GM23338 (cell line): ENCODE data around the gene ABCG8. TPM values are rescaled to one million over a fixed set of nuclear protein-coding genes. Genes with fewer than 3 reads are reported as not detected.

Experiments used
- NANOG ChIP-seq: IDR thresholded peaks from 2 replicates; pipeline ENCODE4 v1.6.1; 2016; ENCODE audit warnings: antibody characterized with exemption, borderline replicate concordance
- POLR2AphosphoS5 ChIP-seq: IDR thresholded peaks from 2 replicates; pipeline ENCODE4 v1.6.1; 2016; ENCODE audit warnings: antibody characterized with exemption, low read depth
- ZNF331 ChIP-seq: fragments of 250-450 bp; sonication (Bioruptor Pico); IDR thresholded peaks from 2 replicates; pipeline ENCODE4 v1.5.0; 2020; ENCODE audit warnings: low read depth, mild to moderate bottlenecking, moderate library complexity
- polyA plus RNA-seq: library from polyadenylated mRNA; unstranded; fragments of >200 nt; fragmentation: Nextera tagmentation; extraction: Ambion mirVana; gene quantifications from 2 replicates; pipeline ENCODE4 v1.2.1, GENCODE V29; 2016
- total RNA-seq: library from RNA; depleted of rRNA; stranded (reverse); fragments of >200 nt; shearing (Covaris generic); gene quantifications from 2 replicates; pipeline ENCODE4 v1.2.3, GENCODE V29; 2014
- TF ChIP-seq, protein P1 (sequence below): fragments of 250-450 bp; sonication (Bioruptor Pico); IDR thresholded peaks from 2 replicates; pipeline ENCODE4 v1.5.0; 2020; ENCODE audit warnings: mild to moderate bottlenecking, moderate library complexity
- TF ChIP-seq, protein P2 (sequence below): IDR thresholded peaks from one replicate; pipeline ENCODE4 v1.6.1; 2018; ENCODE audit warnings: antibody characterized with exemption; ENCODE audit not compliant: unreplicated experiment
- TF ChIP-seq, protein P3 (sequence below): IDR thresholded peaks from 2 replicates; pipeline ENCODE4 v1.6.1; 2016; ENCODE audit warnings: antibody characterized with exemption

Gene ABCG8
- total and polyA plus RNA-seq, 2 experiments from 2014 or later, result 0.19 to 0.35 TPM

DNA sequence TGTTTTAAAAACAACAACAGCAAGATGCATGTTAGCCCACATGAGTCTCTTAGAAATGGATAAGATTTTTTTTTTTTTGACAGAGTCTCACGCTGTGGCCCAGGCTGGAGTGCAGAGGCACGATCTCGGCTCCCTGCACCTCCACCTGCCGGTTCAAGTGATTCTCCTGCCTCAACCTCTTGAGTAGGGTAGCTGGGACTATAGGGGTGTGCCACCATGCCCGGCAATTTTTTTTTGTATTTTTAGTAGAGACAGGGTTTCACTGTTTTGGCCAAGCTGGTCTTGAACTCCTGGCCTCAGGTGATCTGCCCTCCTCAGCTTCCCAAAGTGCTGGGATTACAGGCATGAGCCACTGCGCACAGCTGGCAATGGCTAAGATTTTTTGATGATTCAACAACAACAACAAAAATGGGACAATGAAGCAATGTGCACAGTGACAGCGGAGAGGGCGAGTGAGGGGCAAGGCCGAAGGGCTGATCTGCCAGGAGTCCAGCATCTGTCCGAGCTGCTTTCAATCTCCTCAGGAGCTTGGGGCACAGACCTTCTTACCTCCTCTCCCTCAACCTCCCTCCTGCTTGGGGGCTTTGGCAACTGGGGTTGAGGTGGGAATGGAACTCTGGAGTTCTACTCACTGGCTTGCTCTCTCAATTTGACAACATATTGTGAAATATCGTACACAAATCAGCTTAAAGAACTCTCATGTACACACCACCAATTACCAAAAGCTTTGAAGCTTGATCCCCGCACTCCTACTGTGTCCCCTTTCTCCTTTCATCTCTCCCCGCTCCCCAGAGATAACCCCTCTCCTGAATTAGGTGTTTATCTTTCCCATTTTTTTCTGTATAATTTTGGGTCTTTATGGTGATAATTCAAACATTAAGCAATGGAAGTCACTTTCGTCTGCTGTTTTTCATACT, 3.4 kb downstream of the ABCG8 start (continued):
- TF ChIP-seq, protein P1, sequence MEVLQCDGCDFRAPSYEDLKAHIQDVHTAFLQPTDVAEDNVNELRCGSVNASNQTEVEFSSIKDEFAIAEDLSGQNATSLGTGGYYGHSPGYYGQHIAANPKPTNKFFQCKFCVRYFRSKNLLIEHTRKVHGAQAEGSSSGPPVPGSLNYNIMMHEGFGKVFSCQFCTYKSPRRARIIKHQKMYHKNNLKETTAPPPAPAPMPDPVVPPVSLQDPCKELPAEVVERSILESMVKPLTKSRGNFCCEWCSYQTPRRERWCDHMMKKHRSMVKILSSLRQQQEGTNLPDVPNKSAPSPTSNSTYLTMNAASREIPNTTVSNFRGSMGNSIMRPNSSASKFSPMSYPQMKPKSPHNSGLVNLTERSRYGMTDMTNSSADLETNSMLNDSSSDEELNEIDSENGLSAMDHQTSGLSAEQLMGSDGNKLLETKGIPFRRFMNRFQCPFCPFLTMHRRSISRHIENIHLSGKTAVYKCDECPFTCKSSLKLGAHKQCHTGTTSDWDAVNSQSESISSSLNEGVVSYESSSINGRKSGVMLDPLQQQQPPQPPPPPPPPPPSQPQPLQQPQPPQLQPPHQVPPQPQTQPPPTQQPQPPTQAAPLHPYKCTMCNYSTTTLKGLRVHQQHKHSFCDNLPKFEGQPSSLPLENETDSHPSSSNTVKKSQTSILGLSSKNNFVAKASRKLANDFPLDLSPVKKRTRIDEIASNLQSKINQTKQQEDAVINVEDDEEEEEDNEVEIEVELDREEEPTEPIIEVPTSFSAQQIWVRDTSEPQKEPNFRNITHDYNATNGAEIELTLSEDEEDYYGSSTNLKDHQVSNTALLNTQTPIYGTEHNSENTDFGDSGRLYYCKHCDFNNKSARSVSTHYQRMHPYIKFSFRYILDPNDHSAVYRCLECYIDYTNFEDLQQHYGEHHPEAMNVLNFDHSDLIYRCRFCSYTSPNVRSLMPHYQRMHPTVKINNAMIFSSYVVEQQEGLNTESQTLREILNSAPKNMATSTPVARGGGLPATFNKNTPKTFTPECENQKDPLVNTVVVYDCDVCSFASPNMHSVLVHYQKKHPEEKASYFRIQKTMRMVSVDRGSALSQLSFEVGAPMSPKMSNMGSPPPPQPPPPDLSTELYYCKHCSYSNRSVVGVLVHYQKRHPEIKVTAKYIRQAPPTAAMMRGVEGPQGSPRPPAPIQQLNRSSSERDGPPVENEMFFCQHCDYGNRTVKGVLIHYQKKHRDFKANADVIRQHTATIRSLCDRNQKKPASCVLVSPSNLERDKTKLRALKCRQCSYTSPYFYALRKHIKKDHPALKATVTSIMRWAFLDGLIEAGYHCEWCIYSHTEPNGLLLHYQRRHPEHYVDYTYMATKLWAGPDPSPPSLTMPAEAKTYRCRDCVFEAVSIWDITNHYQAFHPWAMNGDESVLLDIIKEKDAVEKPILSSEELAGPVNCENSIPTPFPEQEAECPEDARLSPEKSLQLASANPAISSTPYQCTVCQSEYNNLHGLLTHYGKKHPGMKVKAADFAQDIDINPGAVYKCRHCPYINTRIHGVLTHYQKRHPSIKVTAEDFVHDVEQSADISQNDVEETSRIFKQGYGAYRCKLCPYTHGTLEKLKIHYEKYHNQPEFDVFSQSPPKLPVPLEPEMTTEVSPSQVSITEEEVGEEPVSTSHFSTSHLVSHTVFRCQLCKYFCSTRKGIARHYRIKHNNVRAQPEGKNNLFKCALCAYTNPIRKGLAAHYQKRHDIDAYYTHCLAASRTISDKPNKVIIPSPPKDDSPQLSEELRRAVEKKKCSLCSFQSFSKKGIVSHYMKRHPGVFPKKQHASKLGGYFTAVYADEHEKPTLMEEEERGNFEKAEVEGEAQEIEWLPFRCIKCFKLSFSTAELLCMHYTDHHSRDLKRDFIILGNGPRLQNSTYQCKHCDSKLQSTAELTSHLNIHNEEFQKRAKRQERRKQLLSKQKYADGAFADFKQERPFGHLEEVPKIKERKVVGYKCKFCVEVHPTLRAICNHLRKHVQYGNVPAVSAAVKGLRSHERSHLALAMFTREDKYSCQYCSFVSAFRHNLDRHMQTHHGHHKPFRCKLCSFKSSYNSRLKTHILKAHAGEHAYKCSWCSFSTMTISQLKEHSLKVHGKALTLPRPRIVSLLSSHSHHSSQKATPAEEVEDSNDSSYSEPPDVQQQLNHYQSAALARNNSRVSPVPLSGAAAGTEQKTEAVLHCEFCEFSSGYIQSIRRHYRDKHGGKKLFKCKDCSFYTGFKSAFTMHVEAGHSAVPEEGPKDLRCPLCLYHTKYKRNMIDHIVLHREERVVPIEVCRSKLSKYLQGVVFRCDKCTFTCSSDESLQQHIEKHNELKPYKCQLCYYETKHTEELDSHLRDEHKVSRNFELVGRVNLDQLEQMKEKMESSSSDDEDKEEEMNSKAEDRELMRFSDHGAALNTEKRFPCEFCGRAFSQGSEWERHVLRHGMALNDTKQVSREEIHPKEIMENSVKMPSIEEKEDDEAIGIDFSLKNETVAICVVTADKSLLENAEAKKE, result no peak
- no peak for TF ChIP-seq POLR2AphosphoS5
- TF ChIP-seq ZNF331, result no peak
- TF ChIP-seq NANOG, result no peak
- TF ChIP-seq, protein P2, sequence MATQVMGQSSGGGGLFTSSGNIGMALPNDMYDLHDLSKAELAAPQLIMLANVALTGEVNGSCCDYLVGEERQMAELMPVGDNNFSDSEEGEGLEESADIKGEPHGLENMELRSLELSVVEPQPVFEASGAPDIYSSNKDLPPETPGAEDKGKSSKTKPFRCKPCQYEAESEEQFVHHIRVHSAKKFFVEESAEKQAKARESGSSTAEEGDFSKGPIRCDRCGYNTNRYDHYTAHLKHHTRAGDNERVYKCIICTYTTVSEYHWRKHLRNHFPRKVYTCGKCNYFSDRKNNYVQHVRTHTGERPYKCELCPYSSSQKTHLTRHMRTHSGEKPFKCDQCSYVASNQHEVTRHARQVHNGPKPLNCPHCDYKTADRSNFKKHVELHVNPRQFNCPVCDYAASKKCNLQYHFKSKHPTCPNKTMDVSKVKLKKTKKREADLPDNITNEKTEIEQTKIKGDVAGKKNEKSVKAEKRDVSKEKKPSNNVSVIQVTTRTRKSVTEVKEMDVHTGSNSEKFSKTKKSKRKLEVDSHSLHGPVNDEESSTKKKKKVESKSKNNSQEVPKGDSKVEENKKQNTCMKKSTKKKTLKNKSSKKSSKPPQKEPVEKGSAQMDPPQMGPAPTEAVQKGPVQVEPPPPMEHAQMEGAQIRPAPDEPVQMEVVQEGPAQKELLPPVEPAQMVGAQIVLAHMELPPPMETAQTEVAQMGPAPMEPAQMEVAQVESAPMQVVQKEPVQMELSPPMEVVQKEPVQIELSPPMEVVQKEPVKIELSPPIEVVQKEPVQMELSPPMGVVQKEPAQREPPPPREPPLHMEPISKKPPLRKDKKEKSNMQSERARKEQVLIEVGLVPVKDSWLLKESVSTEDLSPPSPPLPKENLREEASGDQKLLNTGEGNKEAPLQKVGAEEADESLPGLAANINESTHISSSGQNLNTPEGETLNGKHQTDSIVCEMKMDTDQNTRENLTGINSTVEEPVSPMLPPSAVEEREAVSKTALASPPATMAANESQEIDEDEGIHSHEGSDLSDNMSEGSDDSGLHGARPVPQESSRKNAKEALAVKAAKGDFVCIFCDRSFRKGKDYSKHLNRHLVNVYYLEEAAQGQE, result no peak
- TF ChIP-seq, protein P3, sequence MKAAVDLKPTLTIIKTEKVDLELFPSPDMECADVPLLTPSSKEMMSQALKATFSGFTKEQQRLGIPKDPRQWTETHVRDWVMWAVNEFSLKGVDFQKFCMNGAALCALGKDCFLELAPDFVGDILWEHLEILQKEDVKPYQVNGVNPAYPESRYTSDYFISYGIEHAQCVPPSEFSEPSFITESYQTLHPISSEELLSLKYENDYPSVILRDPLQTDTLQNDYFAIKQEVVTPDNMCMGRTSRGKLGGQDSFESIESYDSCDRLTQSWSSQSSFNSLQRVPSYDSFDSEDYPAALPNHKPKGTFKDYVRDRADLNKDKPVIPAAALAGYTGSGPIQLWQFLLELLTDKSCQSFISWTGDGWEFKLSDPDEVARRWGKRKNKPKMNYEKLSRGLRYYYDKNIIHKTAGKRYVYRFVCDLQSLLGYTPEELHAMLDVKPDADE, result no peak
